ENCODE results near the gene DZANK1. TPM values are rescaled to one million over a fixed set of nuclear protein-coding genes. Genes with fewer than 3 reads are reported as not detected.
A peak's percentile ranks its signal among the peaks of the same experiment; 100 is the strongest.

DZANK1 gene
- total and polyA plus RNA-seq, 9 of the 15 experiments (the other 6 are each of a cell fraction or from before 2014, with no cell fraction given): 0.04 to 0.18 (median 0.11) TPM; not detected in 2

DNA sequence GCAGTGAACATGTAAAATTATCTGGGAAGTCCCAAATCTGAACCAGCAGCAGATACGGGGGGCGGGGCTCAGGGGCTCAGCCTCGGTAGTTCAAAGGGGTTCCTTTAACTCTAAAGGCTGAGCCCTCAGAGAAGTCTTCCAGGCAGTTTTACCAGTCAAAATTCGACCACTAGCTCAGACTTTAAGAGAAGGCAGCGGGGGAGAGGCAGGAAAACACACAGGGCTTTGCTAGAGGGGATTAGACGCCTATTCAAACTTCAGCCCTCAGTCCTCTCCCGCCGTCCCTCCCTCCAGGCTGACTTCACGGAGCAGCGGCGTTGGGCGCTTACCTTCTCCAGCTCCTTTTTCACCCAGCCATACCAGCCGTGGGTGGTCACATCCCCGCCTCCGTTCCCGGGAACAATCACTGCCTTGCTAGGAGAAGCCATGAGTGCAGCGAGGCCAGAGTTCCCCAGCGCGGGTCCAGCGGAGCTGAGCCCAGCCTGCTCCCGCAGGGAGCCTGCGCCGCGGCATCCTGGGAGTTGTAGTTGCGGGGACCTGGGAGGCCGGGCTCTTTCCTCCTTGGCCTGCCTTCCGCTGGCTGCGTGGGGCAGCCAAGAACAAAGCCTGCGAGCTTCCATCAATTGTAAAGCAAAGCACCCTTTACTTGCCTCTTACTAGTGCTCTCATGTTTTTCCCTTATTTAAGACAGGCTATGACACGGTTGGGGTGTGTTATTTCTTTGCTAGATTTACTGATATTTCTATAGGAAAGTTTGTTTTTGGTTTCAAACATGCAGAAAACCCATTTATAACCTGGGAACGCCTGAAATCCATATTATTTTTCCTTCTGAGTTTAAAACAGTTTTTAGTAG, 30.1 kb upstream of the DZANK1 start, which contains the start of gene RBBP9:
Gene RBBP9, minus strand, starts transcription at position 486 of the 853 bp plus-strand sequence. Its CDS starts 58 bp downstream, at position 428.
- in situ Hi-C loops (cut with MboI): no loop called here
- ATAC-seq: peak; percentile 100
- WGBS (ENCODE audit: insufficient coverage, low coverage, missing lambda C conversion rate): 3% methylated on average over 20 of the region's 31 CpGs
- Histone ChIP-seq H3K79me2 (ENCODE audit: control insufficient read depth, insufficient read depth, low read length) (no peaks in the 10 kb centered on the region), H3K27ac (ENCODE audit: extremely low read depth, low read depth, low read length) (no peak within 1 kb of the TSS), H3K9me1 (ENCODE audit: control insufficient read depth, insufficient read depth, low read length) (no peaks in the 10 kb centered on the region), H2AFZ (ENCODE audit: low read depth, low read length) (peak within 1 kb of the TSS; percentile 96), H3K27me3 (ENCODE audit: control insufficient read depth in 2 of 2, insufficient read depth in 2 of 2, low read length in 2 of 2) (no peaks in the 10 kb centered on the region), H3K9me3 (replicated peaks; ENCODE audit: control insufficient read depth, insufficient read depth, low read depth, low read length) (no peaks in the 10 kb centered on the region), H3K4me1 (replicated peaks in 1 of 2; ENCODE audit: control insufficient read depth in 2 of 2, insufficient read depth in 2 of 2, low read length in 2 of 2) (peaks cover 0 to 2% of the 10 kb centered on the region in 2 experiments; a peak in 1 of 5 replicates), H3K4me2 (ENCODE audit: insufficient read depth, low read length) (peak within 1 kb of the TSS; percentile 83), H3K9ac (ENCODE audit: insufficient read depth in 1 of 2, low read depth in 2 of 2, low read length in 2 of 2) (peak within 1 kb of the TSS; percentile 55 to 91), H4K20me1 (replicated peaks; ENCODE audit: control insufficient read depth, insufficient read depth, low read length) (no peaks in the 10 kb centered on the region), H3K4me3 (peak within 1 kb of the TSS; percentile 66), H3K36me3 (ENCODE audit: control insufficient read depth, insufficient read depth, low read length) (no peaks in the 10 kb centered on the region)
- POLR2A ChIA-PET: interaction anchor here (0.5 to 2.6 kb wide), 6 partner anchors 9 to 526 kb away, joined by 3 to 8 read pairs (median 4); partner anchors contain the start of genes DZANK1, POLR3F and SEC23B
- FAIRE-seq: peak; percentile 67
- peak; percentile 60 to 82 (median 68) for DNase-seq (ENCODE audit: extremely low read depth in 1 of 4, low spot score in 3 of 4)
- BruUV-seq (replicated peaks): TSS peak; percentile 65
- intact Hi-C loops (cut with micrococcal nuclease): no loop called here
- CTCF ChIA-PET (ENCODE audit: low intra/inter-chr PET ratio): no interaction called here
- TF ChIP-seq, protein P1, sequence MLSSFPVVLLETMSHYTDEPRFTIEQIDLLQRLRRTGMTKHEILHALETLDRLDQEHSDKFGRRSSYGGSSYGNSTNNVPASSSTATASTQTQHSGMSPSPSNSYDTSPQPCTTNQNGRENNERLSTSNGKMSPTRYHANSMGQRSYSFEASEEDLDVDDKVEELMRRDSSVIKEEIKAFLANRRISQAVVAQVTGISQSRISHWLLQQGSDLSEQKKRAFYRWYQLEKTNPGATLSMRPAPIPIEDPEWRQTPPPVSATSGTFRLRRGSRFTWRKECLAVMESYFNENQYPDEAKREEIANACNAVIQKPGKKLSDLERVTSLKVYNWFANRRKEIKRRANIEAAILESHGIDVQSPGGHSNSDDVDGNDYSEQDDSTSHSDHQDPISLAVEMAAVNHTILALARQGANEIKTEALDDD (IDR thresholded peaks at IDR 0.05): no peak
- TF ChIP-seq BCOR (IDR thresholded peaks at IDR 0.05): no peak
- TF ChIP-seq, protein P2, sequence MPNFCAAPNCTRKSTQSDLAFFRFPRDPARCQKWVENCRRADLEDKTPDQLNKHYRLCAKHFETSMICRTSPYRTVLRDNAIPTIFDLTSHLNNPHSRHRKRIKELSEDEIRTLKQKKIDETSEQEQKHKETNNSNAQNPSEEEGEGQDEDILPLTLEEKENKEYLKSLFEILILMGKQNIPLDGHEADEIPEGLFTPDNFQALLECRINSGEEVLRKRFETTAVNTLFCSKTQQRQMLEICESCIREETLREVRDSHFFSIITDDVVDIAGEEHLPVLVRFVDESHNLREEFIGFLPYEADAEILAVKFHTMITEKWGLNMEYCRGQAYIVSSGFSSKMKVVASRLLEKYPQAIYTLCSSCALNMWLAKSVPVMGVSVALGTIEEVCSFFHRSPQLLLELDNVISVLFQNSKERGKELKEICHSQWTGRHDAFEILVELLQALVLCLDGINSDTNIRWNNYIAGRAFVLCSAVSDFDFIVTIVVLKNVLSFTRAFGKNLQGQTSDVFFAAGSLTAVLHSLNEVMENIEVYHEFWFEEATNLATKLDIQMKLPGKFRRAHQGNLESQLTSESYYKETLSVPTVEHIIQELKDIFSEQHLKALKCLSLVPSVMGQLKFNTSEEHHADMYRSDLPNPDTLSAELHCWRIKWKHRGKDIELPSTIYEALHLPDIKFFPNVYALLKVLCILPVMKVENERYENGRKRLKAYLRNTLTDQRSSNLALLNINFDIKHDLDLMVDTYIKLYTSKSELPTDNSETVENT (CRISPR knock-in tag; IDR thresholded peaks at IDR 0.05): no peak
- TF ChIP-seq ELF4 (CRISPR knock-in tag; IDR thresholded peaks at IDR 0.05): no peak
- no peak for TF ChIP-seq ZNF324 (CRISPR knock-in tag; IDR thresholded peaks at IDR 0.05)
- TF ChIP-seq CHCHD3 (CRISPR knock-in tag; IDR thresholded peaks at IDR 0.05): no peak
- TF ChIP-seq FIP1L1 (IDR thresholded peaks at IDR 0.05; ENCODE audit: low read depth, low read length, poor library complexity, severe bottlenecking): no peak
- TF ChIP-seq, protein P3, sequence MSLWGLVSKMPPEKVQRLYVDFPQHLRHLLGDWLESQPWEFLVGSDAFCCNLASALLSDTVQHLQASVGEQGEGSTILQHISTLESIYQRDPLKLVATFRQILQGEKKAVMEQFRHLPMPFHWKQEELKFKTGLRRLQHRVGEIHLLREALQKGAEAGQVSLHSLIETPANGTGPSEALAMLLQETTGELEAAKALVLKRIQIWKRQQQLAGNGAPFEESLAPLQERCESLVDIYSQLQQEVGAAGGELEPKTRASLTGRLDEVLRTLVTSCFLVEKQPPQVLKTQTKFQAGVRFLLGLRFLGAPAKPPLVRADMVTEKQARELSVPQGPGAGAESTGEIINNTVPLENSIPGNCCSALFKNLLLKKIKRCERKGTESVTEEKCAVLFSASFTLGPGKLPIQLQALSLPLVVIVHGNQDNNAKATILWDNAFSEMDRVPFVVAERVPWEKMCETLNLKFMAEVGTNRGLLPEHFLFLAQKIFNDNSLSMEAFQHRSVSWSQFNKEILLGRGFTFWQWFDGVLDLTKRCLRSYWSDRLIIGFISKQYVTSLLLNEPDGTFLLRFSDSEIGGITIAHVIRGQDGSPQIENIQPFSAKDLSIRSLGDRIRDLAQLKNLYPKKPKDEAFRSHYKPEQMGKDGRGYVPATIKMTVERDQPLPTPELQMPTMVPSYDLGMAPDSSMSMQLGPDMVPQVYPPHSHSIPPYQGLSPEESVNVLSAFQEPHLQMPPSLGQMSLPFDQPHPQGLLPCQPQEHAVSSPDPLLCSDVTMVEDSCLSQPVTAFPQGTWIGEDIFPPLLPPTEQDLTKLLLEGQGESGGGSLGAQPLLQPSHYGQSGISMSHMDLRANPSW (CRISPR knock-in tag; IDR thresholded peaks at IDR 0.05): no peak
- TF ChIP-seq, protein P4, sequence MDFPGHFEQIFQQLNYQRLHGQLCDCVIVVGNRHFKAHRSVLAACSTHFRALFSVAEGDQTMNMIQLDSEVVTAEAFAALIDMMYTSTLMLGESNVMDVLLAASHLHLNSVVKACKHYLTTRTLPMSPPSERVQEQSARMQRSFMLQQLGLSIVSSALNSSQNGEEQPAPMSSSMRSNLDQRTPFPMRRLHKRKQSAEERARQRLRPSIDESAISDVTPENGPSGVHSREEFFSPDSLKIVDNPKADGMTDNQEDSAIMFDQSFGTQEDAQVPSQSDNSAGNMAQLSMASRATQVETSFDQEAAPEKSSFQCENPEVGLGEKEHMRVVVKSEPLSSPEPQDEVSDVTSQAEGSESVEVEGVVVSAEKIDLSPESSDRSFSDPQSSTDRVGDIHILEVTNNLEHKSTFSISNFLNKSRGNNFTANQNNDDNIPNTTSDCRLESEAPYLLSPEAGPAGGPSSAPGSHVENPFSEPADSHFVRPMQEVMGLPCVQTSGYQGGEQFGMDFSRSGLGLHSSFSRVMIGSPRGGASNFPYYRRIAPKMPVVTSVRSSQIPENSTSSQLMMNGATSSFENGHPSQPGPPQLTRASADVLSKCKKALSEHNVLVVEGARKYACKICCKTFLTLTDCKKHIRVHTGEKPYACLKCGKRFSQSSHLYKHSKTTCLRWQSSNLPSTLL (IDR thresholded peaks at IDR 0.05): no peak
- TF ChIP-seq PCBP1 (IDR thresholded peaks at IDR 0.05; ENCODE audit: low read depth, low read length, poor library complexity, severe bottlenecking): no peak
- no peak for TF ChIP-seq ZNF644 (tag; IDR thresholded peaks at IDR 0.05; ENCODE audit: low read depth)
- no peak for TF ChIP-seq YBX1 (IDR thresholded peaks at IDR 0.05)
- TF ChIP-seq SNIP1 (IDR thresholded peaks at IDR 0.05; ENCODE audit: low read depth): no peak
- no peak for TF ChIP-seq ESRRB (CRISPR knock-in tag; IDR thresholded peaks at IDR 0.05; ENCODE audit: borderline replicate concordance)
